ENCODE measurements around the gene GRIK1.

- TF ChIP-seq EZH2 (IDR thresholded peaks at IDR 0.05; ENCODE audit: insufficient read depth, poor library complexity, severe bottlenecking) (no peak), EZH2phosphoT487 (IDR thresholded peaks at IDR 0.05; ENCODE audit: insufficient read depth, low read depth) (no peak)
These were observed 221.5 kb downstream of the GRIK1 start for GRCh38 chr21:29718081-29718815.
